Measurements from ENCODE around the gene HOXA4.

The HOXA4 gene

DNA sequence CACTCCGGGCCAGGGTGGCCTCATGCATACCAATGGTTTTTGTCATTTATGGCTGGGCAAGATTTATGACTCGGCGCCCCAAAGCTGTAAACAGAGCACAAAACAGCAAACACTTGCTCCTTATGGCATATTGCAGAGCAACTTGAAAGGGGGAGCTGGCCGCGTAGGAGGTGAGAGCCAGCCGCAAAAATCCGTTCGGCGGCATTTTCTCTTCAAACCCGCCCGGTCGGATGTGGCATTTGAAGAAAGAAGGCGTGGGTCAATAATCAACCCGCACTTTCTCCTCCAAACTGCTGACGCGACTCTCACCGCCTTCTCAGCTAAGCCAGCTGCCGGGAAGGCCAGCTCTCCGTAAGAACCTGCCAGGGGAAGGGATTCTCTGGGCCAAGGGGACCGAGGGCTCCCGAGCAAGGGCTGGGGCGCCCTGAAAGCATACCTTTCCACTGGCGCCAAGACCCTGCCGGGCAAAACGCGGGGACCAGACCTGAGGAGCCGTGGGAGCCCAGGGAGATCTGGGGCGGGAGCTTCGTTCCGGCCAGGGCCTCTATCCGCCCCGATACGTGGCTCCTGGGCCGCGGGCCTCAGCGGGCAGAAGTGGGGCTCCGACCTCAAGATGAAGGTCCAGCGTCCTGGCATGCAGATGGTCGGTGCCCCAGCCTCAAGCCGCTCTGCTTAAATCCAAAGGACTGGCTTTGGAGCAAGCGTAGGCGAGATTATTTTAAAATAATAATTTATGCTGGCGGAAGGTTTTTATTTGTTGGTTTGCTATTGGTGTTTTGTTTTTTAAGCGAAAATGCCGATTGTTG lies 15.1 kb downstream of the HOXA4 start:
- DNase-seq = no peak

DNA sequence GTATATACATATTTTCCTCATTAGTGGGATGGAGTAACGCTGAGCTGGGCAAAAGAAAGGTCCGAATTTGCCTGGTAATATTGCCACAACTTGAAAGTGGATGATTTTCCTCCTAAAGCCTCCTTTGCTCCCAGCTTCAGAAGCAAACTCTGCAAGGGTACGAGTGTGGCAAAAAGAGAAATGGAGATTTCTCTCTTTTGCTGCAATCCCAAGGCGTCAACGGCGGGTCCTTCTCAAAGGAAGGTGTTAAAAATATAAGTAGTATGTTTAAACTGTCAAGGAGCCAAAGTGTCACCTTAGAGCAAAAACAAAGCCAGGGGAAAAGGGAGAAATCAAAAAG lies 15.7 kb downstream of the HOXA4 start:
- no peak for DNase-seq

GRCh38 chr7:27113991-27114769 lies 16.4 kb downstream of the HOXA4 start:
- no peak for DNase-seq

DNA sequence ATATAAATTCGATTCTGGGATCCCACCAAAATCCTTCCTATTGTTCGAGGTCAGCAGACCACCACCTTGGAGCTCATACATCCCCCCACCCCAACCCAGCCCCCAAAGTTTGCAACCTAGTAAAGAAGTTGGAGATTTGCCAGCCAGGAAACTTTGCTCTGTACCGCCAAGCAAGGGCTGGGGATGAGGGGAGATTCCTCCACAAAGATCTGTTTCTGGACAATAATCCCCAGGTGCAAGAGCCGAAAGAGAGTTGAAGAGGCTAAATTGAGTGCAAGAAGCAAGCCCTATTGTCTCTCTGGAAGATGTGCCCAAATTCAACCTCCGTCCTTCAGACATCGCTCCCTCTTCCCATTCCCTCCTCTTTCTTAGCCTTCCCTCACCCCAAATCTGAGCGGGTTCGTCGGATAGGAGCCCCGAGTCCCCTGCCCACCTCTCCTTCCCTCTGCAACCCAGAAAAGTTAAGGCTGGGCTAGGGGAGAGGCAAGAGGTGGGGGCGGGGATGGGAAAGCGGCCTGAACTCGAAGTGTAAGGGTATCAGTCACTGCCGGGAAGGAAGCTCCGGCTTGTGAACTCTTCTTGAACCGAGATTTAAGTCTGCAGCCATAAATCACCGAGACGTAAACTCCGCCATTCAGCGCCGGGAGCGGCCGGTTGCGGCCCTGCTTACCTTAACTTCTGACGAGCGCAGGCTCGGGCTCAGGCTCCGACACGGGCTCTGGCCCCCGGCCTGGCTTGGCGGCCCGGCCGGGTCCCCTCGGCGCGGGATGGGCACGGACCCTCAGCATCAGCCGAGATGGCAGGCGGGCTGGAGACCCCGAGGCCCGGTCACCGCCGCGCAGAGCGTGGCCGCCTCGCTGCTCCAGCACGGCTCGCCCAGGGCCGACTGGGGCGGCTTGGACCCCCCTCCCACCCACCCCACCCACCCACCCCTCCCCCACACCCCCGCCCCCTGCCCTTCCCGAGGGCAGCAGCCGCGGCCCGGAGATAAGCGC lies 17.3 kb downstream of the HOXA4 start:
- DNase-seq = no peak

DNA sequence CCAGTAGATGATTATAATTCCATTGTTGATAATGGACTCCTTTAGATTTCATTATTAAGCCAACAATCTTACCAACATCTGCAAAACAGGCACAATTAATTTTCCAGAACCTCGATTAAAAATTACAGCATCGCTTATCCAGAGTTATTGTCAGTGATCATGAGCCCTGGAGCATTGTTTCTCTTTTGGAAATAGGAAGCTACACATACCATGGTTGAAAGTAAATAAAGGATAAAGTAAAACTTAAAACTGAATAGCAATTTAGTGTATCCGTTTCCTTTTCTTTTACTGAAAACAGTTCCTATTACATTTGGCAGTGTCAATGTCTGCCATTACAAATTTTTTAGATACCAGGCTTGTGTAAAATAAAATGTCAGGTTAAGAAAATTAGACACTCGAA lies 18.2 kb downstream of the HOXA4 start:
- no peak for DNase-seq

- DNase-seq = no peak
Observed at GRCh38 chr7:27111751-27112277, 18.7 kb downstream of the HOXA4 start.

DNA sequence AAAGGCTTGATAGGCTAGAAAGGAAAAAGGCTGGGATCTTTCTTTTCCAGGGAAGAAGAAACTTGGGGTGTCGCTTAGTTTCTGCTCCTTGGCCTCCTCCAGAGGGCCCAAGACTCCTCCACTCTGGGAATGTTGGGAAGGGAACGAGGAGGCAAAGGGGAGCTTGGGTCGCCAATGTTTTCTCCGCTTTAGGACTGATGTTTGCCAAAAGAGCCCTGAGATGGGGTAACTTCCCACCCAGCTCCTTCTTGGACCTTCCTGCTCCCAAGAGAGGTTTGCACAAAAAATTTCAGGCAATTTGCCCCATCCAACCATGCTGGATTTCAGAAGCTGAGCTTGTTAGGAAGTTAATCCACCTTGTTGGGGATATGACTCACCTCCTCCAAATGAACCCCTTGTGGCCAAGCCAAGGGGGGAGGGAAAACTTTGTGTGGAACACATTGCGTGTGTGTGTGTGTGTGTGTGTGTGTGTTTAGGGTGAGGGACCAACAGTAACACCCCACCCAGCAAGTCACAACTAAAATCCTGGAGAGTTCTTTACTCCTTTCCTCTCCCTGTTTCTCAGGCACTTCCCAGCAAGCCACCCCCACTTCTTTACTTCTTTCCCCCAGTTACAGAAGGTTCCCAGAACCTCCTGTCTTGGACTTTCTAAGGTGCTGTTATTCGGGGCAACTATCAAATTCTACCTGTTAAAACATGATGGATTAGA lies 19.4 kb downstream of the HOXA4 start:
- DNase-seq = no peak

- no peak for DNase-seq
Observed at GRCh38 chr7:27110186-27111031, 20.1 kb downstream of the HOXA4 start.

DNA sequence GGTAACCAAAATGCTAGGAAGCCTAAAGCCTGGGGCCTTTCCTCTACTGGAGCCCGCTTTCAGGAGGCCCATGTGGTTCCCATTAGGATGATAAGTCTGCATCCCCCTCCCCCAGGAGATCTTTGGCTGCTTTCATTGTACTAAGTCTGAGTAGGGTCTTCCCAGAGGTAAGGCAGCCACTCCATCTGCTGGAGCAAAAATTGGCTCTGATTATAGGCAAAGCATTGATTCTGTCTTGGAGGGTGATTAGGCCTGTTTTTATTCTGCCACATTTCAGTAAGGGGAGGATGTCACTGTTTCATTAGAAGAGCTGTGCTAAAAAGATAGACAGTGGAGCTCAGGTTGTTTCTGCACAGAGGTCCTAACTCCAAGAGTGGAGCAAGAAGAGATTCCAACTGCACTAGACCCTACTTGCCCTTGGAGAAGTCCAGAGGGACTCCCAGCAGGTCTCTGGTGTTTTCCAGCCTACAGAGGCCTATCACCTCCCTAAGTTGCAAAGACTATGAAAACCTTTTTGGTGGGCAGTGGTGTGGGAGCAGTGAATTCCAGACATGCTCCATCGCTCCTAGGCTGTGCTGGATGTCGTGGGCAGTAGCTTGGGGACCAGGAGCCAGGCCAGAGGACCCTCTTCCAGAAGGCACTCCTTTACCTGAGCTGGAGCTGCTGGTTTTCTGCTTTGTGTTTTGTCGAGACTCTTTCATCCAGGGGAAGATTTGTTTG lies 20.9 kb downstream of the HOXA4 start:
- no peak for DNase-seq

GRCh38 chr7:27108390-27109127 lies 22.0 kb downstream of the HOXA4 start:
- no peak for DNase-seq

DNA sequence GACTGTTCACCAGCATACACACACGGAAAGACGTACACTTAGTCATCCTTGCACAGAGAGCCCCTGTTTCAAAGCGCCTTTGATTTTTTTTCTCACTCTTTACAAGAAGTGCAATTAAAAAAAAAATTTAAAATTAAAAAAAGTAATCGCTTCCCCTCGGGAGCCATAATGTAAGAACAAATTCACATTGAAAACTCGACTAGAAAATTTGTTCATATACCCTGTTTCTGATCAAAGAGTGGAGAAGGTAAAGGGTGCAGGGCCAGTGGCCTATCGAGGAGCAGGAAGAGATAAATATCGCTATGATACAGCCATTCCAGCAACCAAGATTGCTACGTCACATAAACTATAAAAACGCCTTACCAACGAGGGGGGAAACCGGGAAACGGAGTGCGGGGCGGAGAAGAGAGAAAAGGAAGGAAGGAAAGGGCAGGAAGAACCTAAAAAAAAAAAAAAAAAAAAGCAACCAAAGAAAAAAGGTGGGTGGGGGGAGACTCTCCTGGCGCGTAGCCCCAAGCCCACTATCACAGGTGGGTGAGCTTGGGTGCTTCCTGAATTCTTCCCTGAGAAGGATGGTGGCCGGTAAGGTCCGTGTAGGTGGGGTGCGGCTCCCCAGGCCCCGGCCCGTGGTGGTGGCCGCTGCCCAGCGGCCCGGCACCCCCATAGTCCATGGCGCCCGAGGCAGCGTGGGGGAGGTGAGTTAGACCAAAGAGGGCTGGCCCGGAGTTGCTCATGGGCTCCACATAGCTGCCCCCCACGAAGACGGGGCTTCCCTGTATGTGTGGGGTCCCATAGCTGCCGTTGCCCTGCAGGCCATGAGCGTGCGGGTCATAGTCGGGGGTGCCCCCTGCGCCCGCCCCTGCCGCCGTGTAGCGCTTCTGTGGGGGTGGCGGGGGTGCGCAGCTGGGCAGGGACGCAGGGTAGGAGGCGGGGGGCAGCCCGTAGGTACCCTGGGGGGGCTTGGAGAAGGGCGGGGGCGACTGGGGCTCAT lies 22.9 kb downstream of the HOXA4 start:
- DNase-seq = no peak

DNA sequence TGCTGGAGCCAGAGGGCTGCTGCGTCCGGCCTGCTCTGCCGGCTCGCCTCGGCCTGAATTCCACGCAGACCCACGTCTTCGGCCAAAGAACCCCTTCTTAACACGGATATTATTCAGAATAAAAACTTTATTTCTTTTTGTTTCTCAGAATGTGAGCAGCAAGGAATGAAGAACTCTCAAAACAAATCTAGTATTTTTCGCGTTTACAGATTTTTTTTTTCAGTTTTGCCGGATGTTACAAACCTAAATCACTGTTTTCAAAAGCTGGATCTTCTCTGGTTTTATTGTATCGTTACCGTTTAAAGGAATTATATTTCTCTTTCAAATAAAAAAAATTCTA lies 23.7 kb downstream of the HOXA4 start:
- DNase-seq = no peak

DNA sequence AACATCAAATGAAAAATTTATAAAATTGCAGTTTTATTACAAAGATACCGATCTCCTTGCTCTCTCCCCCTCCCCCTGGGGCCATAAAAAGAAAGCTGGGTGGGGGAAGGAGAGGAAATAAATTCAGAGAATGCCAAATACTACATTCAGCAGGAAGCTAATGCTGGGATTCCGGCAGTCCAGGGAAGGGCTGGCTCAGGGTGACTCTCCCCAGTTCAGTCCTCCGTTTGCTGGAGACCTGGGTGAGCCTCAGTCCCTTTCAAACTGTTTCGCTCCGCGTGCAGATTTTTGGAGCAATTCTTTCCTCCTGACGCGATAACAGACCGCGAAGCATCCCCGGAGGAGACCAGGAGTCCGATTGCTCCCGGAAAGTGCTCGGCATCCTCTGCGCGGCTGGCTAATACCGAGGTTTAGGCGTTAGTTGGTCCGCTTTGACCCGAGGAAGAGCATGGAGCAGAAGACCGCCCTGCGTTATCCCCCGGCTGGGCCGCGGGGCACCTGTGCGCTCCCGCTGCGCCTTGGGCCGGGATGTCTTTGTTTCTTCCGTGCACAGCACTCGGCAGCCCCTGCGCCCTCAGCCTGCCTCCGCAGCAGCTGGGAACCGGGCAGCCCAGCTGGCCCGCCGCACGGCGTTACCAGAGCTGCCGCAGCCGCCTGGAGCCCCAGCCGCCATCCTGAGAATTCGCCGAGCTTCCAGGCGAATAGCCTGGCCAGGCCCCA lies 24.2 kb downstream of the HOXA4 start:
- no peak for DNase-seq

DNA sequence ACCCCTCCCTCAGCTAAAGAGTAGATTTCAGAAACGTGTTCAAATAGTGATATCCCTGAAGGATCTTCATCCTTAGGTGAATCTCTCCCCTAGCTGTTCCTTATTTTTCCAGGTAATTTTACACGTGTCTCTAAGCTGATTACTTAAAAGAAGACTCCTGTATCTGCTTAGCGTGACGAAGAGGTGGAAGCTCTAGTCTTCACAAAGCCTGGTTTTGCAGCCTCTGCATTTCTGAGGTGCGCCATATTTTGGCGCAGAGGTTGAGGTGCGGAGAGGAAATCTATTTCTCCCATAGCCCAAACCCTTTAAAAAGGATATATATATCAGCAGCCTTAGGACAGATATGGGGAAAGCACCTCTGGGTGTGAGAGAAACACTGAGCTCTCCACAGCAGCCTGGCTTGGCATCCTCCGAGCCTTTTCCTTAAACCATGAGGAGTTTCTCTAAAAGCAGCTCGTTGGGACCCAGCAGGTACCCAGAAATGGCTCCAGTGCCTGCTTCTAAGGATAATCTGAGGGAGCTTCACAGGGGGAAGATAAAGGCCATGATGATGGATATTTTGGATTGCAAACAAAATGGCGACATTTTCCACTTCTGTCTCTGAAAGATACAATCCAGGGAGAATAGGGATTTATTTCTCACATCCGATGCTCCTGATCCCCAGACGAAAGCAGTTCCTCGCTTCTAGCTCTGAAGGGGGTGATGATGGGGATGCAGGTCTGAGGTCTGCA lies 25.1 kb downstream of the HOXA4 start:
- DNase-seq = no peak

DNA sequence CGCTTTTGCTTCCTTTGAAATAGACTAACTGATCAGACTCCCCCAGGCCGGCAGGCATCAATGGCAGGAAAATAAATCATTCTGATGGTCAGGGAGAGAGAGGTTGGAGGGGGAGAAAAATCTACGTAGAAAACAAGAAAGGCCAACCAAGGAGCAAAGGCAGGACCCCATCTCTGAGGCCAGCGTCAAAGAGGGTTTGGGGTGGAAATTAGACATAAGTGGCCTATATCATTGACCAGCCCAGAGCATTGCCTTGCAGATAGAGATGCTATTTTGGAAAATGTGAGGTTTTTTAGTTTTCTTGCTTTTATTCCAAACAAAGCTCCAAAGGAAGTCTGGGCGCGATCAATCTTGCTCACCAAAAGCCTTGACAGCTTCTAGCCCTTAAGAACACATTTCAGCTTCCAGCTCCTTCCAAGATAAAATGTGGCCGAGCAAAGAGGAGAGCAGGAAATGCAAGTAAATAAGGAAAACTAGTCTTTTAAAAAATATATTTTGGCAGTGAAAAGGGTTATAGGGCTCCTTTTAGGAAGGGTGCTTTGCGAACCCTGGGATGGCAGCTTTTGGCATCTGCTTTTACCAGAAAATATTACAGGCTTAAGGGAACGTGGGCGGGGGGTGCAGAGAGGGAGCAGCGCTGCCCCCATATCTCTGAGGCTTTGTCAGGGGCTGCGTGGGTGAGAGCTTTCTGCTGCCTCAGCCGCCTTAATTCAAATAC lies 26.1 kb downstream of the HOXA4 start:
- DNase-seq = no peak

GRCh38 chr7:27103489-27104226 lies 26.9 kb downstream of the HOXA4 start:
- no peak for DNase-seq
